ENCODE data around the gene LMO3. TPM values are rescaled to one million over a fixed set of nuclear protein-coding genes. Genes with fewer than 3 reads are reported as not detected.

The LMO3 gene
- total RNA-seq, 2 donors from 2014 or later = 3.7 to 9.6 TPM

DNA sequence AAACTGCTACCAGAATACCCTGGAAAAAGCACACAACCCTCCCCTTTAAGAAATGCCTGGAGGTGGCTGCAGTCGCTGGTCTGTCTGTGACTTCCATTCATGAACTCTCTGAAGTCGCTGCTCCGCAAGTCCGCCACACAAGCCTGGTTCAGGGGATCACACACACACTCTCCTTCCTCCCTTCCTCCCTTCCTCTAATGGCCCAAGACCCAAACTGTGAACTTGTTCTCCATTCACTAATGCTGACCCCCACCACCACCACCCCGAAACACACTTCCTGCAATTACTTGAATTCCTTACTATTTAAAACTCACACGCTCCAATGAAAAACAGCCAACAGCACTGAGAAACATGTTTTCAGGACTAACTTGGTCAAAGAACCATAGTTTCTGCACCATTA, 1.0 kb upstream of the LMO3 start:
- TF ChIP-seq POLR2AphosphoS5 (IDR thresholded peaks at IDR 0.05) (no peak), POLR2A (IDR thresholded peaks at IDR 0.05) (no peak)
- TF ChIP-seq, protein P1, sequence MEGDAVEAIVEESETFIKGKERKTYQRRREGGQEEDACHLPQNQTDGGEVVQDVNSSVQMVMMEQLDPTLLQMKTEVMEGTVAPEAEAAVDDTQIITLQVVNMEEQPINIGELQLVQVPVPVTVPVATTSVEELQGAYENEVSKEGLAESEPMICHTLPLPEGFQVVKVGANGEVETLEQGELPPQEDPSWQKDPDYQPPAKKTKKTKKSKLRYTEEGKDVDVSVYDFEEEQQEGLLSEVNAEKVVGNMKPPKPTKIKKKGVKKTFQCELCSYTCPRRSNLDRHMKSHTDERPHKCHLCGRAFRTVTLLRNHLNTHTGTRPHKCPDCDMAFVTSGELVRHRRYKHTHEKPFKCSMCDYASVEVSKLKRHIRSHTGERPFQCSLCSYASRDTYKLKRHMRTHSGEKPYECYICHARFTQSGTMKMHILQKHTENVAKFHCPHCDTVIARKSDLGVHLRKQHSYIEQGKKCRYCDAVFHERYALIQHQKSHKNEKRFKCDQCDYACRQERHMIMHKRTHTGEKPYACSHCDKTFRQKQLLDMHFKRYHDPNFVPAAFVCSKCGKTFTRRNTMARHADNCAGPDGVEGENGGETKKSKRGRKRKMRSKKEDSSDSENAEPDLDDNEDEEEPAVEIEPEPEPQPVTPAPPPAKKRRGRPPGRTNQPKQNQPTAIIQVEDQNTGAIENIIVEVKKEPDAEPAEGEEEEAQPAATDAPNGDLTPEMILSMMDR (IDR thresholded peaks at IDR 0.05) = no peak
- no peaks in the 10 kb centered on the region for H3K4me1 ChIP-seq (replicated peaks)
- DNase-seq (ENCODE audit: low spot score) = no peak
- peak overlapping the region; percentile 25 to 48 for H3K27ac ChIP-seq
- no peaks in the 10 kb centered on the region for H3K27me3 ChIP-seq (replicated peaks; ENCODE audit: insufficient read depth)
- 71% methylated on average over 6 of the region's 6 CpGs for WGBS
- intact Hi-C loops (cut with DNase I) = no loop called here
- H3K9me3 ChIP-seq = no peaks in the 10 kb centered on the region
- H3K4me3 ChIP-seq = peak overlapping the region in 1 of 2 donors; percentile 23
- no peaks in the 10 kb centered on the region for H3K36me3 ChIP-seq

DNA sequence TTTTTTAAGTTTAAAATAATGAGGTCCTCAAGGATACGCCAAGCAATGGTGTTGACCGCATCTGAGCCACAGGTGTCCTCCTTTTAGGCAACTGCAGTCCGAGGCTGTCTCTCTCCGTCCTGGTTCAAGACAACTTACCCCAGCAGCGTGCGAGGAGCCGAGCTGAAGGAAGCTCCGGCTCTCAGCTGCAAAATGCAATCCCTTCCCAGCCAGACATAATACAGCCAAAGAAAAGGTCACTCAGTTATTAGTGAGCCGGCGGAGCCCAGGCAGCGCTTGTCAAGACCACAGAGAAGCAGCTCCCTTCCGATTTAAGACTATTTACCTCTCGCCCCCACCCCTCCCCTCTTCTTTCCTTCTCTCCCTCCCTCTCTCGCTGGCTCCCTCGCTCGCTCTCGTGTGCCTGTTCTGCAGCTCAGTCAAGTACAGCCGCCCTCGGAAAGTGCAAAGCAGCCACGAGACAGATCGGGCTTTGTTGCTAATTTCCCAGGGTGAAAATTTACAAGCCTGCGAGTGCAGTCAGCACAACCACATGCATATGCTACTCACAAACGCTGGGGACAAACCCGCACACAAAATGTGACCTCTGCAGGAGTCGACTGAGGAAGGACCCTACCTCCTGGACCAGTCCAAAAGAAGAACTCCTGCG, 363 bp upstream of the LMO3 start:
- no peaks in the 10 kb centered on the region for H3K27me3 ChIP-seq (replicated peaks; ENCODE audit: insufficient read depth)
- no peaks in the 10 kb centered on the region for H3K36me3 ChIP-seq
- TF ChIP-seq, protein P1 (IDR thresholded peaks at IDR 0.05) = no peak
- TF ChIP-seq POLR2AphosphoS5 (IDR thresholded peaks at IDR 0.05) = no peak
- no peak for TF ChIP-seq POLR2A (IDR thresholded peaks at IDR 0.05)
- H3K9me3 ChIP-seq = no peaks in the 10 kb centered on the region
- intact Hi-C loops (cut with DNase I) = no loop called here
- peak overlapping the region; percentile 25 to 48 for H3K27ac ChIP-seq
- 2% methylated on average over 26 of the region's 26 CpGs for WGBS
- H3K4me3 ChIP-seq = peak overlapping the region; percentile 23 to 32
- no peaks in the 10 kb centered on the region for H3K4me1 ChIP-seq (replicated peaks)
- DNase-seq (ENCODE audit: low spot score) = peak; percentile 16

DNA sequence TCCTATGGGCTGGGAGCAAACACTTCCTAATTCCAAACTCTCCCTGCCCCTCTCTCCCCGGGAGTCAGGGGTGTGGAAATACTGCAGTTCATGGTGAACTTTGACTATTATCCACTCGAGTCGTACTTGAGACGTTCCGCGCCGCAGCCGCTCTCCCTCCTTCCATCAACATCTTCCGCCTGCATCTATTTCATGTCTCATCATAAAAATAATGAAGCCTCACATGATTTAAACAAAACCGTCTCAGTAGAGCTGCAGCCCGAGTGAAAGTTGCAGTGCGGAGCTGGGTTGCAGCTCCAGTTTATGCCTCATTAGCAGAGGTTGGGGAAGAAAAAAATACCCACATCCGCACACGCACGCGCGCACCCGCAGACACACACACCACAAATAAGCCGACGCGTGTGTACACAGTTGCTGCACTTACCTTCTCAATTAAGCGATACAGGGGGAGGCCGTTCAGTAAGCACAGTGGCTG, 283 bp downstream of the LMO3 start:
- intact Hi-C loops (cut with DNase I) = no loop called here
- H3K27me3 ChIP-seq (replicated peaks; ENCODE audit: insufficient read depth) = no peaks in the 10 kb centered on the region
- peak overlapping the region; percentile 23 to 32 for H3K4me3 ChIP-seq
- no peak for TF ChIP-seq POLR2AphosphoS5 (IDR thresholded peaks at IDR 0.05)
- TF ChIP-seq POLR2A (IDR thresholded peaks at IDR 0.05) = no peak
- TF ChIP-seq, protein P1 (IDR thresholded peaks at IDR 0.05) = no peak
- H3K27ac ChIP-seq = peak overlapping the region; percentile 25 to 48
- no peaks in the 10 kb centered on the region for H3K4me1 ChIP-seq (replicated peaks)
- H3K9me3 ChIP-seq = no peaks in the 10 kb centered on the region
- WGBS = 3% methylated on average over 23 of the region's 23 CpGs
- DNase-seq (ENCODE audit: low spot score) = no peak
- no peaks in the 10 kb centered on the region for H3K36me3 ChIP-seq

DNA sequence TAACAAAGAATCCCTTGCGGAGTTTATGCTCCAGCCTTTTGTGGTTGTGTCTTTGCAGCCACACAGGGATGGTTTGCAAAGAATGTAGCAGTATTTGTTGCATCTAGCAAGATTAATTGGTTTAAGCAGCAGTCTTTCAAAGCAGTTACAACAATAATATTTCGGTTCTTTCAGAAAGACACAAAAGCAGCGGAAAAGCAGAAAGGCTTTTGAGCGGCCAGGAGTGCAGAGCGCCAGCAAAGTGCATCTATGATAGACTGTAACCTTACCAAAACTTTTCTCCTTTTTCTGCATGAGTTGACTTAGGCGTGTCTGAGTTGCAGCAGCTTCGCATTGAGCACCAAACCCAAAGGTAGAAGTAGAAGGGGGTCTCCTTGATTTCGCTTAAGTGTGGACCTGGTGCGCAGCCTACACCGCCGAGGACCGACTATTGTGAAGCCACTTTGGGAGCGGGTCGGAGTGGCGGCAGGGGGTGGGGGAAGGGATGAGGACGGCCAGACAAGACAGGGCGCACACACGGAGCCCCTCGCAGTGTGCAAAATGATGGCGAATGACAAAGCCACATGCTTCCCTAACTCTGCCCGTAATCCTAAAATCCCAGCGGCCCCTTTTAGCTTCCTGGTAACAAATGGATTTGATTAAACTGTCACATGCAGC, 1.2 kb downstream of the LMO3 start:
- Histone ChIP-seq H3K4me3 (peak overlapping the region; percentile 23 to 32), H3K4me1 (replicated peaks) (no peaks in the 10 kb centered on the region), H3K27ac (peak overlapping the region in 1 of 2 donors; percentile 48), H3K9me3 (no peaks in the 10 kb centered on the region), H3K27me3 (replicated peaks; ENCODE audit: insufficient read depth) (no peaks in the 10 kb centered on the region), H3K36me3 (no peaks in the 10 kb centered on the region)
- intact Hi-C loops (cut with DNase I) = no loop called here
- DNase-seq (ENCODE audit: low spot score) = no peak
- TF ChIP-seq POLR2A (IDR thresholded peaks at IDR 0.05) (no peak), POLR2AphosphoS5 (IDR thresholded peaks at IDR 0.05) (no peak)
- TF ChIP-seq, protein P1 (IDR thresholded peaks at IDR 0.05) = no peak
- 35% methylated on average over 22 of the region's 22 CpGs for WGBS

Data from prostate gland (tissue), 2 donors.